GM18502 (cell line): ENCODE data around the gene DENND1C.
"Not testable (repeated sequence)": the region's sequence is repeated elsewhere in the genome, so short reads cannot be mapped to it uniquely, and the experiment has no call there.

ENCODE experiments used
- ATAC-seq: cut with Tn5 transposase; IDR thresholded peaks from one replicate; pipeline ENCODE4 v1.9.1; 2021; ENCODE audit warnings: mild to moderate bottlenecking; ENCODE audit not compliant: unreplicated experiment, poor library complexity

DENND1C gene

DNA sequence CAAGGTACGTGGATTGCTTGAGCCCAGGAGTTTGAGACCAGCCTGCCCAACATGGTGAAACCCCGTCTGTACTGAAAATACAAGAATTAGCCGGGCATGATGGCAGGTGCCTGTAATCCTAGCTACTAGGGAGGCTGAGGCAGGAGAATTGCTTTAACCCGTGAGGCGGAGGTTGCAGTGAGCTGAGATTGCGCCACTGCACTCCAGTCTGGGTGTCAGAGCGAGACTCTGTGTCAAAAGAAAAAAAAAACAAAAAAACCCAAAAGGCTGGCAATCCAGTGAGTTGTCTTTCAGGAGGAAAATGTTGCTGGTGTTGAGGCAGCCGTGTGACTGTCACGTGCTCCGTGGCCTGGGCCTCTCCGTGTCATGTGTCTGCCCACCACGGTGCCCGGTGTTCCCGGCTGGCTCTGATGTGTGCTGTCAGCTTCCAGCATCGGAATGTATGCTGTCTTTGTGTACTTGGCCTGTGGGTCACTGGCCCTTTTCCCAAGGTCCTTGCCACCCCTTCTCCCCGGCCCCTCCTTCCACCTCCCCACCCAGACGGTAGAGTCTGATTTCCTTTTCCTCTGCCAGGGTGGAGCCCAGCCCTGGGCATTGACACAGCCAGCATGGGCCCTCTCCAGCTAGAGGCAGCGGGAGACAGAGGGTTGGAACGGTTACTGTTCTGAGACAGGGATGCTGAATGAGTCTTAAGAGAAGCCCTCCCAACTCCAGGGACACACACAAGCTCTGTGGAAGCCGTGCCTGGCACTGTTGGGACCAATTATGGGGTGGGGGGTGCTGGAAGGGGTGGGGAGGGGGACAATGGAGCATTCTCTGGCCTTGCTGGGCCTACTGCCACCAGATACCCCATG, 27.8 kb upstream of the DENND1C start:
- no peak for ATAC-seq

DNA sequence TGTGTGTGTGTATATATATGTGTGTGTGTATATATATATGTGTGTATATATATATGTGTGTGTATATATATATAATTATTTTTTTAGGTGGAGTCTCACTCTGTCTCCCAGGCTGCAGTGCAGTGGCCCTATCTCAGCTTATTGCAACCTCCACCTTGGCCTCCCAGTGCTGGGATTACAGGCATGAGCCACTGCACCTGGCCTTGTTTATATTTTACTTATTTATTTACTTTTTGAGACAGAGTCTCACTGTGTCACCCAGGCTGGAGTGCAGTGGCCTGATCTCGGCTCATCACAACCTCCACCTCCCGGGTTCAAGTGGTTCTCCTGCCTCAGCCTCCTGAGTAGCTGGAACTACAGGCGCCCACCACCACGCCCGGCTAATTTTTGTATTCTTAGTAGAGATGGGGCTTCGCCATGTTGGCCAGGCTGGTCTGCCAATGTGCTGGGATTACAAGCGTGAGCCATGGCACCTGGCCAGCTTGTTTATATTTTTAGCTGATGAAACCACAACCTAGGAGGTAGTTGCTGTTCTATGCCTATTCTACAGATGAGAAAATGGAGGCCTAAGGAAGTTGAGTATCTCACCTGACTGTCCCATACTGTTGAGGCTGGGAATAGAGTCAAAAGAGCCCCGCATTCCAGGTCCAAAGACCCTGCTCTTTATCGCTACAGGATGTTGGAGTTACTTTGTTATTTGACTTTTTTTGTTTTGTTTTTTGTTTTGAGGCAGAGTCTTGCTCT, 26.6 kb upstream of the DENND1C start:
- not testable (repeated sequence) for ATAC-seq

DNA sequence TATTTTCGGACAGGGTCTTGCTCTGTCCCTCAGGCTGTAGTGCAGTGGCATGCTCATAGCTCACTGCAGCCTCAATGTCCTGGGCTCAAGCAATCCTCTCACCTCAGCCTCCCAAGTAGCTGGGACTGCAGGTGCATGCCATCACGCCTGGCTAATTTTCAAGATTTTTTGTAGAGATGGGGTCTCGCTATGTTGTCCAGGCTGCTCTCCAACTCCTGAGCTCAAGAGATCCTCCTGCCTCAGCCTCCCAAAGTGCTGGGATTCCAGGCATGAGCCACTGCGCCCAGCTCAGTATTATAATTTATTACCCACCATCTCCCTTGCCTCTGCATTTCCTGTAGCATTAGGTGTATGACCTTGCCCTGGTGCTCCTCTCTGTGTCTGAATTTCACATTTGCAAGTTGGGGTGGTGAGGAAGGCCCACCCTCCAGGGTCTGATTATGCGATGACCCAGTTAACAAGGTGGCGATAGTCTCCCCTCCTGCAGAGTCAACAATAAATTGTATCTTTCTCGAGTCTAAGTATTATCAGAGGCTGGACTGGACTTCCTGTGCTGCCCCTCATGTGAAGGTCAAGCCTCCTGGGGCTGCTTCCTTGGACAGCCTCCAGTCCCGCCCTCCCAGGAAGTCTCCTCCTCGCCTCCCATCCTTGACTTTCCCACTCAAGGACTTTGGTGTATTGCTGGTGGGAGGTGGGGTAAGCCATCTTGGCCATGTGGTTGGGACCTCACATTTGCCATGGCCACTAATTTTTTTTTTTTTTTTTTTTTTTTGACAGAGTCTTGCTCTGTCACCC, 22.0 kb upstream of the DENND1C start:
- no peak for ATAC-seq

DNA sequence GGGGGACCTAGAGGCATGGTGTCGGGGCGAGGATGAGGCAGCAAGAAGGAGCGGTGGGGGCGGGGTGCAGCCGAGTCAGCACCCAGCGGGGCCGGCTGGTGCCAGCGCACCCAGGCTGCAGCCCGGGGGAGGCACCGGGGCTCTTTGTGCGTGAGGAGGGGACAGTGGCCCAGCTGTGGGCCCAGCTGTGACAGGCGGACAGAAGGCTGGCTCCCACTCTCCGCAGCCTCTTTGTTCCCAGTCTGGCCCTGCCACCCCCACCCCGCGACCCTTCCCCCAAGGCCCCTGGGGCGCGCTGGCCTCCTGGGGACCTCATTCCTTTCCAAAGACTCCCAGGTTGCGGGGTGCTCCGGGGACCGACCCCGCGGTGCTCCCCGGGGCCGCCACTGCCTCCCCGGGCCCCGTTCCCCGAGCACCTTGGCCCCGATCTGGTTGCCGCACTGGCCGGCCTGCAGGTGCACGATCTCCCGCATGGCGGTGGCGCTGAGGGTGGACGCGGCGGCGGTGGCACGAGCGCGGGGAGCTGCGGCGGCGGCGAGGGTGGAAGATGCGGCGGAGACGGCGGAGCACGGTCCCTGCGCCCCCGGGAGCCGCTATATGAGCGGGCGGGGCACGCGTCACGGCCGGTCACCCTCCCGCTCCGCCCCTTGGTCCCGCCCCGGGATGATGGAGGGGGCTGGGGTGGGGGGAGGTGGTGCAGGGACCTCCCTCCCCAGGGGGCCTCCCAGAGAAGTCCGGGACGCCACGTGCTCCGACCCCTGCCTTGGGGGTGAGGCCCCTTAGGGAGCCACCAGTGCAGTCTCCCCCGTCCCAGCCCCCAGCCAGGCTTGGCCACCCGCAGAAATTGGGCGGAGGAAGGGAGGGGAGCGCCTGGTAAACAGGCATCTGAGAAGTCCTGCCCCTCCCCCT, 20.4 kb upstream of the DENND1C start, which contains the start of gene TUBB4A:
Gene TUBB4A (minus strand): TSS at position 570 of the 909 bp plus-strand sequence. CDS start 97 bp downstream, at position 473.
- ATAC-seq, result no peak

DNA sequence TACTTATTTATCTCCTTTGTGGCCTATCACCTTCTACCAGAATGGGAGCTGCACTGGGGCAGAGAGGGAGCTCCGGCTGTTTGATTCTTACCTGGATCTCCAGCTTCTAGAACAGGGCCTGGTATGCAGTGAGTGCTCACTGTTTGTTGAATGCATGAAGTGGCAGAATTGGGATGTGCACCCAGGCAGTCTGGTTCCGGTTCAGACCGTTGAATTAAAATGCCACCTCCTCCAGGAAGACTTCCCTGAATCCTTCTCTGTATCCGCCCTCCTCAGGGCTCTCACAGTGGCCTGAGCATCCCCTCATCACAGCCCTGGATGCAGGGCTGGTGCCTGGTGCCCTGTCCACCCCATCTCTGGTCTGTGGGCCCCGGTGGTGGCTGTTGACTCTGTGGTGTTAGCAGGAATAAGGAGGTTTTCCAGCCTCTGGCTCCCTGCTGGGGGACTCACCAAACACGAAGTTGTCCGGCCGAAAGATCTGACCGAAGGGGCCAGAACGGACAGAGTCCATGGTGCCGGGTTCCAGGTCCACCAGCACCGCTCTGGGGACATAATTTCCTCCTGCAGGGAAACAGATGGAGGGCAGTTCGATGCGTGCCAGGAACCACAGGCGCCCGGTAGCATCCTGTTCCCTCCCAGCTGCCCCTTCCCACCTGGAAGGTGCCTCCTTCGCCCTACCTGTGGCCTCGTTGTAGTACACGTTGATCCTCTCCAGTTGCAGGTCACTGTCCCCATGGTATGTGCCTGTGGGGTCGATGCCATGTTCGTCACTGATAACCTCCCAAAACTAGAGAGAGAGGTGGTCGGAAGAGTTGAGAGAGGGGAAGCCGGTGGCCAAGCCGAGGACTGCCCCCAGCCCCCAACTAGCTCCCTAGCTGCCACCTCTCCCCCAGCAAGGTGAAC, 19.5 kb upstream of the DENND1C start:
- ATAC-seq, result no peak

DNA sequence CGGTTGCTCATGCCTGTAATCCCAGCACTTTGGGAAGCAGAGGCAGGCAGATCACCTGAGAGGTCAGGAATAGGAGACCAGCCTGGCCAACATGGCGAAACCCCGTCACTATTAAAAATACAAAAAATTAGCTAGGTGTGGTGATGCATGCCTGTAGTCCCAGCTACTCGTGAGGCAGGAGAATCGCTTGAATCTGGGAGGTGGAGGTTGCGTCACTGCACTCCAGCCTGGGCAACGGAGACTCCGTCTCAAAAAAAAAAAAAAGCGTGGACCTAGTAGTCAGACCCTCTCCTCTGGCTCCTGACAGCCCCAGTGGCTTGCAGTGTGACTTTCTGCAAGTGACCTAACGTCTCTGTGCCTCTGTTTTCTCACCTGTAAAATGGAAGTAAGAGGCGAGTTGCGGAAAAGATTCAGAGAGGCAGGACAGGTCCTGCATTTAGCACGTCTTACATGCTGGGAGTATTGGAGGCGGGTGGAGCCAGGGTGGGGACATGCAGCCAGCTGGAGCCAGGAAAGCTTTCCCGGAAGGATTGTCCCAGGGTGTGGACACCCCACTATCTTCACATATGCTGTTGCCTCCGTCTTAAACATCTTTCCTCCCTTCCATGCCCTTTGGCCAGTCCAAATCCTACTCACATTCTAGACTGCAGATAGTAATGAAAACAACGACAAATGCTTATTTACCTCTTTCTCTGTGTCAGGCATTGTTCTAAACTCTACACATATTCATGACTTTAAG, 17.6 kb upstream of the DENND1C start:
- ATAC-seq, result no peak

DNA sequence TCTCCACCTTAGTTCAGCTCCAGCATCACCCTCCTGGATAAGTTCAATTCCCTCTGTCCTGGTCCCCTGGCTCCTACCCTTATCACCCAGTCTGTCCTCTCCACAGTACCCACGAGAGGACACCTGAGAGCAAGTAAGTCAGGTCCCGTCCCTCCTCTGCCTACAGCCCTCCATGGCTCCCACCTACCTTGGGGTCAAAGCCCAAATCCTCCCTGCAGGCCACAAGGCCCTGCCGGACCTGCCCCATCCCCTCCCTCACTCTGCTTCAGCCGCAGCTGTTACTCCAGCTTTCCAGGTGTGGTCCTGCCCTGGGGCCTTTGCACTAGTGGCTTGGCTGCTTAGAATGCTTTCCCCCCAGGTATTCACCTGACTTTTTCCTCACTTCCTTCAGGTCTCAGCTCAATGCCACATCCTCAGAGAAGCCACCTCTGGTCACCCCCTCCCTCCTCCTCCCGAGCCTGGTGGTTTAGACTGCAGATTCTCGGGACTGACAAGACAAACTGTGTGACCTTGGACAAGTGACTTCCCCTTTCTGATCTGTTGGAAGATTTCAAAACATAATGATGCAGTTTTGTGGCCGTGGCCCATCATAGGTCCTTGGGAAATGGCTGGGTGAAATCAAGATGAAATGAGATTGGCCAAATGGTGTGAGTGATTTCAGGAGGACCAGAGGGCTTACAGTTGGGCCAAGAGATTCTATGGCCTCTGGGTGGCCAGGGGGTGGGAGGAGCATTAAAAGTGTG, 16.9 kb upstream of the DENND1C start:
- no peak for ATAC-seq

DNA sequence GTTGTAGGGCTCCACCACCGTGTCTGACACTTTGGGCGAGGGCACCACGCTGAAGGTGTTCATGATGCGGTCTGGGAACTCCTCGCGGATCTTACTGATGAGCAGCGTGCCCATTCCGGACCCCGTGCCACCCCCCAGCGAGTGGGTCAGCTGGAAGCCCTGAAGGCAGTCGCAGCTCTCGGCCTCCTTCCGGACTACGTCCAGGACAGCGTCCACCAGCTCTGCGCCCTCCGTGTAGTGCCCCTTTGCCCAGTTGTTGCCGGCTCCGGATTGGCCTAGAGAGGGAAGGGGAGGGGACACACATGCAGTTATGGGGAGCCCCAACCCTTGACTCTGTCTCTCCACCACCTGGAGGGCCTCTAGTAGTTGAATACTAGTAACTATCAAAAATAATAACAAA, 14.4 kb upstream of the DENND1C start:
- no peak for ATAC-seq

DNA sequence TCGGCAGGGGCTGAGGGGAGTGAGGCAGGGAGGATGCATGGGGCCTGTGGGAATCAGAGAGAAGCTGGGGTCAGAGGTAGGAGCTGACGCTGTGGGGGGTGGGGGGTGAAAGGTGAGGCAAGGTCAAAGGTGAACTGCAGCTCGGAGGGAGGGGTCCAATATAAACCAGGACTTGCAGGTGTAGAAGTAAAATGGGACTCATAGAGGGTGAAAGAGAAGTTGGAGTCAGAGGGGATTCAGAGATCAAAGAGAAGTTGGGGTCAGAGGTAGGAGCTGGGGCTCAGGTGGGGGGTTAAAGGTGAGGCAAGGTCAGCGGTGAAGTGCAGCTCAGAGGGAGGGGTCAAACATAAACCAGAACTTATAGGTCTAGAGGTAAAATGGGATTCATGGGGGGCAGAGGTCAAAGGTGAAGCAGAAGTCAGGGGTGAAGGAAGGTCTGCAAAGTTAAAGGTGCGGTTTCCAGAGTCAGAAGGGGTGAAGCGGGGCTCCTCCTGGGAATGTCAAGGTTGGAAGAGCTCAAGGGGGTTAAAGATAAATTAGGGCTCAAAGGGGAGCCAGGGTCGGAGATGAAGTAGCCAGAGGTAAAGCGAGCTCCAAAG, 12.9 kb upstream of the DENND1C start:
- no peak for ATAC-seq

DNA sequence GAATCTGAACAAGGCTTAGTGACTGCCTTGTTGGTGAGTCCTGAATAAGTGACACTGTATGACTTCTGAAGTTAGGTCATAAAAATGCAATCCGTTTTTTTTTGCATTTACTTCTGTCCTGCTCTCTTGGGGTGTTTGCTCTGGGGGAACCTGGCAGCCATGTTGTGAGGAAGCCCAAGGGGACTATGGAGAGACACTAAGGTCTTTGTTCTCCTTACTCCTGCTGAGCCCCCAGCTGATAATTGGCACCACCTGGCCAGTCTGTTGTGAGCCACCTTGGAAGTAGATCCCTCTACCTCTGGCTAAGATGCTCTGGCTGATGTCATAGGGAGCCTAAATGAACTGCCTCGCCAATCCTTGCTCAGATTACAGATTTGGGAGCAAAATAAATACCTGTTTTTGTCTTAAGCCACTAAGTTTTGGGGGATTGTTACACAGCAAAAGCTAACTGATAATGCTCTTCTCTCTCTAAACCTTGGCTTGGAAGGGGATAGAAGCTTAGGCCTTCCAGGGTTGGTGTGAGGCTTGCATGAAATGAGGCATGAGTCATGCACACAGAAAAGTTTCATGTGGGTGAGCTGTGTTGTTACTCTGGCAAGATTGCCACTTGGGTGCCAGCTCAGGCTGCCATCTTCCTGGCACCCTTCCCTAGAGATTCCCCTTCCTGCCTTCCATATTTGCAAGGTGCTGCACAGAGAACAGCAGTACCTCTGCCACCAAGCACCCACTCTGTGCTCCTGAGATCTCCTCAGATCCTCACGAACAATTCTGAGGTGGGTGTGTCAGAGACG, 10.4 kb upstream of the DENND1C start:
- no peak for ATAC-seq

DNA sequence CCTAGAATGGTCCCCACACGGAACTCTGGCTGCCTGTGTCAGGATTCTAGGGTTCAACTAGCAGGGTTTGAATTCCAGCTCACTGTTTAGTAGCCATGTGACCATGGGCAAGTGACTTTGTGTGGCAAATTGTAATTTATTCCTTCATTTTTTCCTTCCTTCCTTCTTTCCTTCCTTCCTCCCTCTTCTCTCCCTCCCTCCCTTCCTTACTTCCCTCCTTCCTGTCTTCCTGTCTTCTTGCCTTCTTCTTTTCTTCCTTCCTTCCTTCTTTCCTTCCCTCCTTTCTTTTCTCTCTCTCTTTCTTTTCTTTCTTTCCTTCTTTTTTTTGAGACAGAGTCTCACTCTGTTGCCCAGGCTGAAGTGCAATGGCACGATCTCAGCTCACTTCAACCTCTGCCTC, 8.5 kb upstream of the DENND1C start:
- no peak for ATAC-seq

DNA sequence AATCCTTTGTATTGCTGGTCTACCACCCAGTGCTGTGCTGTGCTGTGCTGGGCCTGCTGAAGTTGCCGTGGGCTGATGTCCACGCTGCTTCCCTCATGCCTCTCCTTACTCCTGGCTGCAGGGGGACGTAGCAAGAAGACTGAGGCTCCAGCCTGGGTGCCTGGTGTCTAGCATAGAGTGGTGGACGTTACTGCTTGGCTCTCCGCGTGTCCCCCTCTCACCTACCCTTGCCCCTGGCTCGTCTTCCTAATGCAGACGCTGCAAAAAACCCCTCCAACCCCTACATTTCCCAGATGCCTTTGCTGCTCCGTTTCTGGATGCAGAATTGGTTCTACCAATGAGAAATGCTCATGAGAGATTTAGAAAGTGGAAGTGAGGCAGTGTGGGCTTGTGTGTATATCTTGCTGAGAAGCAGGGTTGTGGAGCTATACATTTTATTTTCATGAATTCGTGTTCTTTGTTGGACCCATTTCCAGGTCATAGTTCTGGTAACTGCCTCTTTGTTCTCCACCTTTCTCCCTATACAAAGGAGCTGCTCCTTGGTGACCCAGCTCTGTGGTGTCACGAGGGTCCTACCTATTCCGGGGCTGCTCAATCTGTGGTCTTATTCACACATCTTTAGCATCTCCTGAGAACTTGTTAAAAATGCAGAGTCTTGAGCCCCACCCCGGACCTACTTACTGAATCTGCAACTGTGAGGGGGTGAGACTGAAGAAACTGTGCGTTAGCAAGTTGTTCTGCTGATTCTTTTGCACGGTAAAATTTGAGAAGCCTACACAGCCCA, 7.9 kb upstream of the DENND1C start:
- ATAC-seq, result peak; percentile 48

DNA sequence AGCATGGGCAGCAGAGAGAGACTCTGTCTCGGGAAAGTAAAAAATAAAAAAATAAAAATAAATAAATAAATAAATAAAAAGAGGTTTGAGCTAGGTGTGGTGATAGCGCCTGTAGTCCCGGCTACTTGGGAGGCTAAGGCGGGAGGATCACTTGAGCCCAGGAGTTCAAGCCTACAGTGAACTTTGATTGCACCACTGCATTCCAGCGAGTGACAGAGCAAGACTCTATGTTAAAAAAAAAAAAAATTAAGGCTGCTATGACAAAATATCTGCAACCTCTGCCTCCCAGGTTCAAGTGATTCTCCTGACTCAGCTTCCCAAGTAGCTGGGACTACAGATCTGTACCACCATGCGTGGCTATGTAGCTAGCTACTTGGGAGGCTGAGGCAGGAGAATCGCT, 3.2 kb upstream of the DENND1C start:
- no peak for ATAC-seq

DNA sequence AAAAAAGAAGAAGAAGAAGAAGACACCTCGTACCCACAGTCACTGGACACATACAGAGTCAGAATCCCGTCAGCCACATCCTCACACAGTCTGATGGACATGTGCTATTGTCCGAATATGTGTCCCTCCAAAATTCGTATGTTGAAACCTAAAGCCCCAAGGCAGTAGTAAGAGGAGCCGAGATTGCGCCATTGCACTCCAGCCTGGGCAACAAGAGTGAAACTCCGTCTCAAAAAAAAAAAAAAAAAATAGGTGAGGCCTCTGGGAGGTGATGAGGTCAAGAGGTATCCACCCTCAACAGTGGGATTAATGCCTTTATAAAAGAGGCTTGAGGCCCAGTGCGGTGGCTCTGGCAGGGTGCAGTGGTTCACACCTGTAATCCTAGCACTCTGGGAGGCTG, 2.6 kb upstream of the DENND1C start:
- no peak for ATAC-seq

DNA sequence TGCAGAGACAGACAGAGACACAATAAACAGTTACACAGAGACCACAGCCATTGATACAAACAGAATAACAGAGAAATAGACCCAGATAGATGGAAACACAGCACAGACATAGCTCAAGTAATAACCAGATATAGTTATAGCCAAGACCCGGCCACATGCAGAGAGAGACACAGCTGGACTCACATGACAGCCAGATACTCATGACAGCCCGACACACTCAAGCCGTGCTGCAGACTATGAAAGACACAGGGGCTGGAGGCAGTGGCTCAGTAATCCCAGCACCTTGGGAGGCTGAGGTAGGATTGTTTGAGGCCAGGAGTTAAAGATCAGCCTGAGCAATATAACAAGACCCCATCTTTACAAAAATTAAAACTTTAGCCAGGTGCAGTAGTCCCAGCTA, 1.6 kb upstream of the DENND1C start:
- no peak for ATAC-seq

DNA sequence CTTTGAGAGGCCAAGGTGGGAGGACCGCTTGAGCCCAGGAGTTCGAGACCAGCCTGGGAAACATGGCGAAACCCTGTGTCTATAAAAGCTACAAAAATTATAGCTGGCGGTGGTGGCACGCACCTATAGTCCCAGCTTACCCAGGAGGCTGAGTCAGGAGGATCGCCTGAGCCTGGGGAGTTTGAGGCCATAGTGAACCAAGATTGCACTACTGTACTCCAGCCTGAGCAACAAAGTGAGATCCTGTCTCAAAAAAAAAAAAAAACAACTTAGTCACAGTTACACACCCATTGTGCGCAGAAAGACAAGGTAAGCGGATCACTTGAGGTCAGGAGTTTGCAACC, 728 bp upstream of the DENND1C start:
- ATAC-seq, result no peak
